ENCODE measurements around the gene CYP2A7. TPM values are rescaled to one million over a fixed set of nuclear protein-coding genes. Genes with fewer than 3 reads are reported as not detected.
"Not testable (repeated sequence)": the region's sequence is repeated elsewhere in the genome, so short reads cannot be mapped to it uniquely, and the experiment has no call there.

Gene CYP2A7
- polyA plus RNA-seq, 1 donor from 2014 or later = not detected

GRCh38 chr19:40900521-40900920 lies 18.5 kb upstream of the CYP2A7 start:
- H3K27me3 ChIP-seq (ENCODE audit: insufficient read depth, low read depth, low read length); H2AFZ ChIP-seq (ENCODE audit: low read depth, low read length); H4K20me1 ChIP-seq (ENCODE audit: insufficient read depth); H3K79me2 ChIP-seq (replicated peaks; ENCODE audit: insufficient read depth, low read length); H3K9me2 ChIP-seq (ENCODE audit: insufficient read depth, low read length); H3K9me3 ChIP-seq (ENCODE audit: low read length); H3K27ac ChIP-seq (ENCODE audit: low read length); H3K36me3 ChIP-seq (ENCODE audit: insufficient read depth, low read length); H3K4me3 ChIP-seq (ENCODE audit: low read length); H3F3A ChIP-seq (ENCODE audit: insufficient read depth, low read length, poor library complexity, severe bottlenecking); H3K4me2 ChIP-seq (ENCODE audit: low read length); H3K9ac ChIP-seq (ENCODE audit: low read length): not testable (repeated sequence)

GRCh38 chr19:40899964-40900363 lies 17.9 kb upstream of the CYP2A7 start:
- not testable (repeated sequence) for H3K9me3 ChIP-seq (ENCODE audit: low read length); H2AFZ ChIP-seq (ENCODE audit: low read depth, low read length); H3K27me3 ChIP-seq (ENCODE audit: insufficient read depth, low read depth, low read length); H3K4me3 ChIP-seq (ENCODE audit: low read length); H3K79me2 ChIP-seq (replicated peaks; ENCODE audit: insufficient read depth, low read length); H3K9ac ChIP-seq (ENCODE audit: low read length); H3K36me3 ChIP-seq (ENCODE audit: insufficient read depth, low read length); H3K4me2 ChIP-seq (ENCODE audit: low read length); H3K27ac ChIP-seq (ENCODE audit: low read length); H3K9me2 ChIP-seq (ENCODE audit: insufficient read depth, low read length); H3F3A ChIP-seq (ENCODE audit: insufficient read depth, low read length, poor library complexity, severe bottlenecking); H4K20me1 ChIP-seq (ENCODE audit: insufficient read depth)

GRCh38 chr19:40896843-40897789 lies 15.1 kb upstream of the CYP2A7 start:
- H3K79me2 ChIP-seq (replicated peaks; ENCODE audit: insufficient read depth, low read length); H3K4me2 ChIP-seq (ENCODE audit: low read length); H3K27ac ChIP-seq (ENCODE audit: low read length); H4K20me1 ChIP-seq (ENCODE audit: insufficient read depth); H3K9me2 ChIP-seq (ENCODE audit: insufficient read depth, low read length); H3F3A ChIP-seq (ENCODE audit: insufficient read depth, low read length, poor library complexity, severe bottlenecking); H3K9ac ChIP-seq (ENCODE audit: low read length); H3K9me3 ChIP-seq (ENCODE audit: low read length); H3K27me3 ChIP-seq (ENCODE audit: insufficient read depth, low read depth, low read length); H3K36me3 ChIP-seq (ENCODE audit: insufficient read depth, low read length); H3K4me3 ChIP-seq (ENCODE audit: low read length); H2AFZ ChIP-seq (ENCODE audit: low read depth, low read length): not testable (repeated sequence)

GRCh38 chr19:40896418-40896796 lies 14.4 kb upstream of the CYP2A7 start:
- Histone ChIP-seq H3K79me2 (replicated peaks; ENCODE audit: insufficient read depth, low read length) (no peaks in the 10 kb centered on the region), H3K27ac (ENCODE audit: low read length) (no peak overlapping the region), H3K36me3 (ENCODE audit: insufficient read depth, low read length) (no peaks in the 10 kb centered on the region), H3F3A (ENCODE audit: insufficient read depth, low read length, poor library complexity, severe bottlenecking) (no peaks in the 10 kb centered on the region), H3K4me2 (ENCODE audit: low read length) (no peak overlapping the region), H4K20me1 (ENCODE audit: insufficient read depth) (no peaks in the 10 kb centered on the region), H3K9me2 (ENCODE audit: insufficient read depth, low read length) (no peaks in the 10 kb centered on the region), H3K4me3 (ENCODE audit: low read length) (no peak overlapping the region), H3K9me3 (ENCODE audit: low read length) (no peaks in the 10 kb centered on the region), H3K27me3 (ENCODE audit: insufficient read depth, low read depth, low read length) (no peaks in the 10 kb centered on the region), H2AFZ (ENCODE audit: low read depth, low read length) (no peak overlapping the region), H3K9ac (ENCODE audit: low read length) (no peak overlapping the region)
- TF ChIP-seq CTCF (IDR thresholded peaks at IDR 0.05; ENCODE audit: poor library complexity, severe bottlenecking) (no peak), EZH2 (IDR thresholded peaks at IDR 0.05; ENCODE audit: borderline replicate concordance, insufficient read depth, low read length, poor library complexity, severe bottlenecking) (no peak), MXI1 (conservative IDR thresholded peaks at IDR 0.05; ENCODE audit: poor library complexity, severe bottlenecking) (no peak), SMC3 (conservative IDR thresholded peaks at IDR 0.05; ENCODE audit: poor library complexity) (no peak), TAF1 (IDR thresholded peaks at IDR 0.05; ENCODE audit: low read depth) (no peak)

Measured in neural cell (in vitro differentiated cells).